ENCODE measurements around the gene DNAJC4. TPM values are rescaled to one million over a fixed set of nuclear protein-coding genes. Genes with fewer than 3 reads are reported as not detected.

Gene DNAJC4
- polyA plus RNA-seq, 2 of the 4 experiments (the other 2 are of a cell fraction): 9.8 to 16.2 TPM

- ChIA-PET POLR2A (interaction anchor here (0.6 to 6.0 kb wide), 5 partner anchors 9 to 62 kb away, joined by 3 to 53 read pairs (median 5); partner anchors contain the start of genes NUDT22, STIP1 and TRPT1), CTCF (interaction anchor here (1.4 to 12.2 kb wide), 5 partner anchors 8 to 107 kb away, joined by 4 to 220 read pairs (median 12); partner anchors contain the start of genes CATSPERZ and ESRRA)
- no peak for FAIRE-seq
- 56% methylated on average over 29 of the region's 31 CpGs for WGBS (ENCODE audit: missing lambda C conversion rate)
- Histone ChIP-seq H3K9me3 (no peaks in the 10 kb centered on the region), H3K4me2 (peak overlapping the region; percentile 100), H3K4me3 (peak overlapping the region; percentile 84), H3K4me1 (peaks cover 44% of the 10 kb centered on the region), H3K27ac (peak overlapping the region; percentile 99 to 100)
- no peak for DNase-seq (ENCODE audit: low read depth in 1 of 2, low spot score in 1 of 2)
- no peak for TF ChIP-seq BHLHE40 (IDR thresholded peaks at IDR 0.05; ENCODE audit: low read depth, low read length)
- no peak for TF ChIP-seq GATA3 (IDR thresholded peaks at IDR 0.05; ENCODE audit: borderline replicate concordance)
- TF ChIP-seq PBX3 (IDR thresholded peaks at IDR 0.05): no peak
- no peak for TF ChIP-seq CEBPB (IDR thresholded peaks at IDR 0.05)
- TF ChIP-seq E2F6 (IDR thresholded peaks at IDR 0.05; ENCODE audit: borderline replicate concordance, low read depth): no peak
- no peak for TF ChIP-seq HDAC2 (IDR thresholded peaks at IDR 0.05)
- TF ChIP-seq NFE2L2 (conservative IDR thresholded peaks at IDR 0.05; ENCODE audit: low read length): no peak
- no peak for ATAC-seq
Observed at GRCh38 chr11:64247729-64248531, 17.6 kb downstream of the DNAJC4 start.

GRCh38 chr11:64248578-64248977, 18.2 kb downstream of the DNAJC4 start:
- DNase-seq (ENCODE audit: low read depth in 1 of 2, low spot score in 1 of 2): no peak
- ChIA-PET POLR2A (no interaction called here), CTCF (interaction anchor here (3.1 to 12.2 kb wide), 3 partner anchors 12 to 55 kb away, joined by 12 to 220 read pairs (median 206); partner anchors contain the start of genes CATSPERZ and ESRRA)
- Histone ChIP-seq H3K9me3 (no peaks in the 10 kb centered on the region), H3K4me2 (no peak overlapping the region), H3K4me3 (no peak overlapping the region), H3K4me1 (peaks cover 44% of the 10 kb centered on the region), H3K27ac (peak overlapping the region in 1 of 2 experiments; percentile 99; a peak in 2 of 6 replicates)
- no peak for ATAC-seq
- TF ChIP-seq ZFP36 (IDR thresholded peaks at IDR 0.05; ENCODE audit: borderline replicate concordance, partially characterized antibody) (no peak), ZNF302 (CRISPR knock-in tag; IDR thresholded peaks at IDR 0.05) (no peak), POLR2A (IDR thresholded peaks at IDR 0.05; ENCODE audit: low read length) (peak; percentile 10; the same call in 1 of the 2 replicates)
- no peak for FAIRE-seq
- 83% methylated on average over 6 of the region's 7 CpGs for WGBS (ENCODE audit: missing lambda C conversion rate)

GRCh38 chr11:64249038-64249437, 18.7 kb downstream of the DNAJC4 start:
- CTCF ChIA-PET: interaction anchor here (2.2 to 12.2 kb wide), 6 partner anchors 13 to 104 kb away, joined by 7 to 220 read pairs (median 19); partner anchors contain the start of genes CATSPERZ and ESRRA
- peaks cover 40% of the 10 kb centered on the region for H3K4me1 ChIP-seq
- POLR2A ChIA-PET: interaction anchor here (1.6 kb wide), 1 partner anchor 21 kb away, joined by 5 read pairs; no protein-coding TSS in a partner anchor
- no peaks in the 10 kb centered on the region for H3K9me3 ChIP-seq
- no peak overlapping the region for H3K4me2 ChIP-seq
- FAIRE-seq: no peak
- no peak for TF ChIP-seq HES2 (IDR thresholded peaks at IDR 0.05)
- TF ChIP-seq TFCP2L1 (CRISPR knock-in tag; IDR thresholded peaks at IDR 0.05): no peak
- no peak for TF ChIP-seq BHLHE40 (IDR thresholded peaks at IDR 0.05; ENCODE audit: low read depth, low read length)
- no peak for TF ChIP-seq NR3C1 (IDR thresholded peaks at IDR 0.05)
- no peak overlapping the region for H3K4me3 ChIP-seq
- H3K27ac ChIP-seq: peak overlapping the region in 1 of 2 experiments; percentile 99; a peak in 2 of 6 replicates
- 90% methylated on average over 4 of the region's 4 CpGs for WGBS (ENCODE audit: missing lambda C conversion rate)
- no peak for ATAC-seq
- no peak for DNase-seq (ENCODE audit: low read depth in 1 of 2, low spot score in 1 of 2)

- FAIRE-seq (no peak), DNase-seq (ENCODE audit: low read depth in 1 of 2, low spot score in 1 of 2) (no peak), ATAC-seq (no peak)
- ChIA-PET POLR2A (interaction anchor here (0.8 to 1.6 kb wide), 4 partner anchors 9 to 64 kb away, joined by 3 to 5 read pairs (median 4); partner anchors contain the start of genes FKBP2 and STIP1), CTCF (interaction anchor here (1.0 to 12.2 kb wide), 19 partner anchors 7 to 105 kb away, joined by 3 to 220 read pairs (median 10); partner anchors contain the start of genes BAD, CATSPERZ, ESRRA and FERMT3)
- H3K9me3 ChIP-seq: no peaks in the 10 kb centered on the region
- H3K4me3 ChIP-seq: no peak overlapping the region
- no peak overlapping the region for H3K4me2 ChIP-seq
- WGBS (ENCODE audit: missing lambda C conversion rate): 77% methylated on average over 7 of the region's 8 CpGs
- H3K4me1 ChIP-seq: peaks cover 32% of the 10 kb centered on the region
- TF ChIP-seq ATOH8 (CRISPR knock-in tag; IDR thresholded peaks at IDR 0.05; ENCODE audit: low read depth) (no peak), TFCP2L1 (CRISPR knock-in tag; IDR thresholded peaks at IDR 0.05) (no peak), ZNF302 (CRISPR knock-in tag; IDR thresholded peaks at IDR 0.05) (no peak), TP53 (CRISPR knock-in tag; IDR thresholded peaks at IDR 0.05) (no peak), MAZ (IDR thresholded peaks at IDR 0.05; ENCODE audit: borderline replicate concordance, low read depth, low read length) (no peak), EP300 (IDR thresholded peaks at IDR 0.05) (no peak), ZFP36 (IDR thresholded peaks at IDR 0.05; ENCODE audit: borderline replicate concordance, partially characterized antibody) (peak; percentile 87), KDM1A (IDR thresholded peaks at IDR 0.05; ENCODE audit: low read depth) (peak; percentile 81; the same call in 1 of the 2 replicates), CEBPB (IDR thresholded peaks at IDR 0.05) (no peak), RNF2 (IDR thresholded peaks at IDR 0.05; ENCODE audit: borderline replicate concordance, low read depth) (no peak), HES2 (IDR thresholded peaks at IDR 0.05) (no peak), ZSCAN20 (CRISPR knock-in tag; IDR thresholded peaks at IDR 0.05) (no peak)
- peak overlapping the region in 1 of 2 experiments; percentile 94; a peak in 1 of 6 replicates for H3K27ac ChIP-seq
Observed at GRCh38 chr11:64249563-64250414, 19.4 kb downstream of the DNAJC4 start.

Measured in A549 (cell line).